Chondrocyte (in vitro differentiated cells): ENCODE results near the gene HAGH. TPM values are rescaled to one million over a fixed set of nuclear protein-coding genes. Genes with fewer than 3 reads are reported as not detected.

ENCODE experiments used
- DNase-seq: peaks from one replicate; pipeline ENCODE4 v3.0.0; 2021; ENCODE audit warnings: mixed read lengths, low spot score
- H3K27ac Mint-ChIP-seq: one replicate; pipeline ENCODE4 v1.8.0; 2021; ENCODE audit warnings: mild to moderate bottlenecking, moderate library complexity, mixed read lengths; ENCODE audit not compliant: unreplicated experiment
- H3K27me3 Mint-ChIP-seq: 2 replicates; pipeline ENCODE4 v1.8.0; 2021; ENCODE audit warnings: low read depth, mixed read lengths
- H3K36me3 Mint-ChIP-seq: 2 replicates; pipeline ENCODE4 v1.8.0; 2021; ENCODE audit warnings: low read depth, mixed read lengths
- H3K4me1 Mint-ChIP-seq: 2 replicates; pipeline ENCODE4 v1.8.0; 2021; ENCODE audit warnings: low read depth, mild to moderate bottlenecking, mixed read lengths
- H3K4me3 Mint-ChIP-seq: one replicate; pipeline ENCODE4 v1.8.0; 2021; ENCODE audit warnings: mild to moderate bottlenecking, moderate library complexity, mixed read lengths; ENCODE audit not compliant: unreplicated experiment
- H3K9me3 Mint-ChIP-seq: 2 replicates; pipeline ENCODE4 v1.8.0; 2021; ENCODE audit warnings: low read depth, mixed read lengths
- CTCF ChIP-seq: fragments of 200-600 bp; sonication (generic); IDR thresholded peaks from 2 replicates; pipeline ENCODE4 v1.5.0; 2021; ENCODE audit warnings: antibody characterized with exemption, mild to moderate bottlenecking, moderate library complexity
- total RNA-seq: library from RNA; stranded (reverse); gene quantifications from 3 replicates; pipeline ENCODE4 v1.2.1, GENCODE V29; 2021

Gene HAGH
- total RNA-seq, 1 donor from 2014 or later: 55.1 TPM

GRCh38 chr16:1865902-1866690, 39.5 kb upstream of the HAGH start:
- DNase-seq: no peak
- Mint-ChIP-seq H3K27ac (no peak overlapping the region), H3K4me1 (peaks cover 11% of the 10 kb centered on the region), H3K9me3 (no peaks in the 10 kb centered on the region), H3K27me3 (no peaks in the 10 kb centered on the region), H3K4me3 (no peak overlapping the region), H3K36me3 (no peaks in the 10 kb centered on the region)
- TF ChIP-seq CTCF: peak; percentile 30

- H3K4me3 Mint-ChIP-seq: no peak overlapping the region
- no peaks in the 10 kb centered on the region for H3K9me3 Mint-ChIP-seq
- peak; percentile 92 for TF ChIP-seq CTCF
- no peaks in the 10 kb centered on the region for H3K36me3 Mint-ChIP-seq
- DNase-seq: no peak
- H3K27me3 Mint-ChIP-seq: no peaks in the 10 kb centered on the region
- peaks cover 10% of the 10 kb centered on the region for H3K4me1 Mint-ChIP-seq
- no peak overlapping the region for H3K27ac Mint-ChIP-seq
These were observed 37.2 kb upstream of the HAGH start for GRCh38 chr16:1863681-1864460.

GRCh38 chr16:1862394-1862793, 35.8 kb upstream of the HAGH start:
- no peak for TF ChIP-seq CTCF
- Mint-ChIP-seq H3K4me1 (peaks cover 25% of the 10 kb centered on the region), H3K27ac (no peak overlapping the region), H3K27me3 (no peaks in the 10 kb centered on the region), H3K9me3 (no peaks in the 10 kb centered on the region), H3K4me3 (no peak overlapping the region), H3K36me3 (no peaks in the 10 kb centered on the region)
- no peak for DNase-seq

- DNase-seq: no peak
- H3K4me1 Mint-ChIP-seq: peaks cover 31% of the 10 kb centered on the region
- H3K27me3 Mint-ChIP-seq: no peaks in the 10 kb centered on the region
These were observed 35.1 kb upstream of the HAGH start for GRCh38 chr16:1861730-1862129.

More at GRCh38 chr16:1861730-1862129, 35.1 kb upstream of the HAGH start:
- TF ChIP-seq CTCF: no peak
- no peak overlapping the region for H3K27ac Mint-ChIP-seq
- no peak overlapping the region for H3K4me3 Mint-ChIP-seq
- H3K9me3 Mint-ChIP-seq: no peaks in the 10 kb centered on the region
- no peaks in the 10 kb centered on the region for H3K36me3 Mint-ChIP-seq
